ENCODE results near the gene MPV17. TPM values are rescaled to one million over a fixed set of nuclear protein-coding genes. Genes with fewer than 3 reads are reported as not detected.

MPV17 gene
- total and polyA plus RNA-seq, 2 donors (not counting 1 experiment from before 2014, with no cell fraction given), result 103 to 137 TPM

GRCh38 chr2:27264253-27264752, 58.6 kb downstream of the MPV17 start:
- intact Hi-C loops (cut with micrococcal nuclease), result loop anchor here (5.0 kb wide), 1 partner anchor 38 kb away; no protein-coding TSS in a partner anchor
- H2AFZ ChIP-seq (ENCODE audit: insufficient read depth, low read depth, low read length, poor library complexity, severe bottlenecking), result peak overlapping the region; percentile 91
- H3K79me2 ChIP-seq (ENCODE audit: control insufficient read depth, insufficient read depth, low read length), result no peaks in the 10 kb centered on the region
- CTCF ChIA-PET, result interaction anchor here (0.7 to 6.0 kb wide), 8 partner anchors 9 to 303 kb away, joined by 3 to 50 read pairs (median 5); partner anchors contain the start of genes ATRAID and SLC5A6
- peak overlapping the region in 1 of 2 donors; percentile 59 for H3K27ac ChIP-seq (ENCODE audit: low read length in 2 of 2)
- 2% methylated on average over 23 of the region's 38 CpGs for WGBS (ENCODE audit: insufficient coverage)
- POLR2A ChIA-PET, result interaction anchor here (1.1 kb wide), 1 partner anchor 16 kb away, joined by 3 read pairs; no protein-coding TSS in a partner anchor
- H3K4me3 ChIP-seq (ENCODE audit: control extremely low read depth in 1 of 5, extremely low read depth in 1 of 5, insufficient read depth in 1 of 5, low read depth in 2 of 5, low read length in 4 of 5), result peak overlapping the region; percentile 23 to 68 (median 64)
- TF ChIP-seq EZH2 (IDR thresholded peaks at IDR 0.05; ENCODE audit: borderline replicate concordance, insufficient read depth, low read depth, low read length, poor library complexity, severe bottlenecking) (peak; percentile 45), CTCF (IDR thresholded peaks at IDR 0.05) (no peak)
- peaks cover 35 to 38% of the 10 kb centered on the region in 2 donors for H3K4me1 ChIP-seq (ENCODE audit: control insufficient read depth in 2 of 2, insufficient read depth in 2 of 2, low read length in 2 of 2)
- DNase-seq (no peak), ATAC-seq (ENCODE audit: low read depth) (peak; percentile 37)
- H3K4me2 ChIP-seq (replicated peaks; ENCODE audit: low read depth, low read length, poor library complexity, severe bottlenecking), result peak overlapping the region; percentile 99
- H4K20me1 ChIP-seq (ENCODE audit: control insufficient read depth, insufficient read depth, low read length, poor library complexity, severe bottlenecking), result no peaks in the 10 kb centered on the region
- Mint-ChIP-seq H3K27me3 (peaks cover 45% of the 10 kb centered on the region), H3K4me3 (peak overlapping the region; percentile 94), H3K27ac (peak overlapping the region; percentile 12), H3K9me3 (ENCODE audit: insufficient read depth) (no peaks in the 10 kb centered on the region), H3K4me1 (peaks cover 35% of the 10 kb centered on the region)
- peaks cover 0 to 75% (median 36%) of the 10 kb centered on the region in 4 experiments for H3K27me3 ChIP-seq (replicated peaks in 1 of 4; ENCODE audit: control extremely low read depth in 1 of 4, control insufficient read depth in 3 of 4, insufficient read depth in 4 of 4, low read length in 3 of 4)
- peak overlapping the region; percentile 74 for H3K9ac ChIP-seq (ENCODE audit: low read length)
- H3K36me3 ChIP-seq (replicated peaks in 1 of 2; ENCODE audit: control extremely low read depth in 1 of 2, control insufficient read depth in 1 of 2, extremely low read depth in 1 of 2, insufficient read depth in 2 of 2, low read length in 1 of 2), result no peaks in the 10 kb centered on the region
- H3K9me3 ChIP-seq (ENCODE audit: control extremely low read depth in 1 of 3, control insufficient read depth in 2 of 3, insufficient read depth in 1 of 3, low read length in 2 of 3), result peaks cover 0 to 4% (median 0%) of the 10 kb centered on the region in 3 donors

Data from B cell (primary cell).